Esophagus squamous epithelium (tissue), 5 donors: ENCODE data around the gene C16orf54. TPM values are rescaled to one million over a fixed set of nuclear protein-coding genes. Genes with fewer than 3 reads are reported as not detected.
"Not testable (repeated sequence)": the region's sequence is repeated elsewhere in the genome, so short reads cannot be mapped to it uniquely, and the experiment has no call there.

Experiments used
- DNase-seq: peaks from one replicate; lab custom pipeline; 2025; lab: John Stamatoyannopoulos, UW
- H3K27ac ChIP-seq, 4 donors: fragments of 200-600 bp; sonication (generic); one replicate each; pipeline ENCODE4 v1.5.1; 2016 to 2019; ENCODE audit warnings: mild to moderate bottlenecking in 1 of 4
- H3K27me3 ChIP-seq, 4 donors: fragments of 200-600 bp; sonication (generic); 1 replicate in 3 of 4; 2 replicates in 1 of 4; pipeline versions ENCODE4 v1.5.1 to v1.6.0; 2017 to 2021; ENCODE audit warnings: antibody characterized with exemption in 1 of 4
- H3K36me3 ChIP-seq, 3 donors: fragments of 200-600 bp; sonication (generic); one replicate each; pipeline ENCODE4 v1.5.1; 2016 to 2019
- H3K4me1 ChIP-seq, 3 donors: fragments of 200-600 bp; sonication (generic); one replicate each; pipeline ENCODE4 v1.5.1; 2017 to 2019
- H3K4me3 ChIP-seq, 4 donors: fragments of 200-600 bp; sonication (generic); 1 replicate in 3 of 4; 2 replicates in 1 of 4; pipeline ENCODE4 v1.5.1; 2016 to 2019; ENCODE audit warnings: mild to moderate bottlenecking in 2 of 4, moderate library complexity in 1 of 4
- H3K9me3 ChIP-seq, 3 donors: fragments of 200-600 bp; sonication (generic); one replicate each; pipeline ENCODE4 v1.5.1; 2016 to 2019
- CTCF ChIP-seq, 6 experiments: fragments of 450-650 bp in 4 of 6; fragments of 200-600 bp in 2 of 6; sonication (generic) in 2 of 6; IDR thresholded peaks; one replicate each; pipeline ENCODE4 v1.5.1; 2016 to 2019; ENCODE audit warnings: antibody characterized with exemption in 6 of 6, mild to moderate bottlenecking in 4 of 6, moderate library complexity in 4 of 6
- POLR2A ChIP-seq, 4 donors: fragments of 450-650 bp; IDR thresholded peaks; one replicate each; pipeline ENCODE4 v1.6.1; 2017; ENCODE audit warnings: antibody characterized with exemption in 4 of 4, mild to moderate bottlenecking in 4 of 4, moderate library complexity in 3 of 4
- WGBS, 2 donors: methylation state at CpG; one replicate each; pipeline ENCODE4 v1.1.5; 2018; 5-methylcytosine and 5-hydroxymethylcytosine counted together
- intact Hi-C: fragments of 100-400 bp; cut with DNase I; formaldehyde crosslinking; loops from one replicate; pipeline ENCODE4 v1.15.0; 2022
- total RNA-seq, 4 donors: library from RNA; depleted of rRNA; stranded (reverse); fragments of >200 nt; gene quantifications; one replicate each; pipeline ENCODE4 v1.1.0, GENCODE V29; 2016
- donor health status: DM: yes; HTN: yes; CAD: no.

Gene C16orf54
- total RNA-seq, 4 donors from 2014 or later: 0.13 to 3.4 (median 1.6) TPM

- no peaks in the 10 kb centered on the region for H3K4me1 ChIP-seq
- TF ChIP-seq POLR2A (IDR thresholded peaks at IDR 0.05) (no peak), CTCF (IDR thresholded peaks at IDR 0.05) (no peak)
- intact Hi-C loops: no loop called here
- 60 to 66% methylated on average over 4 of the region's 4 CpGs for WGBS, 2 donors
- no peak overlapping the region for H3K4me3 ChIP-seq
- no peaks in the 10 kb centered on the region for H3K36me3 ChIP-seq
- H3K27ac ChIP-seq: no peak overlapping the region
- peaks cover 0 to 20% (median 0%) of the 10 kb centered on the region in 4 donors for H3K27me3 ChIP-seq
- DNase-seq: no peak
- H3K9me3 ChIP-seq: no peaks in the 10 kb centered on the region
These were observed 30.1 kb upstream of the C16orf54 start for GRCh38 chr16:29775742-29776408.

- DNase-seq: no peak
- H3K27ac ChIP-seq: no peak overlapping the region
- no peaks in the 10 kb centered on the region for H3K36me3 ChIP-seq
- no peak overlapping the region for H3K4me3 ChIP-seq
- TF ChIP-seq CTCF (IDR thresholded peaks at IDR 0.05) (no peak), POLR2A (IDR thresholded peaks at IDR 0.05) (no peak)
- H3K27me3 ChIP-seq: peaks cover 0 to 12% (median 0%) of the 10 kb centered on the region in 4 donors
- intact Hi-C loops: no loop called here
- no peaks in the 10 kb centered on the region for H3K4me1 ChIP-seq
- WGBS, 2 donors: 65 to 78% methylated on average over 4 to 5 of the region's 5 CpGs
- no peaks in the 10 kb centered on the region for H3K9me3 ChIP-seq
These were observed 28.9 kb upstream of the C16orf54 start for GRCh38 chr16:29774730-29775129.

GRCh38 chr16:29772330-29772729 lies 26.5 kb upstream of the C16orf54 start:
- H3K4me1 ChIP-seq, DNase-seq, H3K27me3 ChIP-seq, intact Hi-C loops, H3K27ac ChIP-seq, H3K4me3 ChIP-seq, H3K36me3 ChIP-seq, H3K9me3 ChIP-seq: not testable (repeated sequence)
- 63 to 81% methylated on average over 5 to 7 of the region's 7 CpGs for WGBS, 2 donors

- Histone ChIP-seq H3K36me3 (no peaks in the 10 kb centered on the region), H3K4me1 (peaks cover 0 to 2% (median 0%) of the 10 kb centered on the region in 3 donors), H3K9me3 (no peaks in the 10 kb centered on the region), H3K27ac (no peak overlapping the region), H3K4me3 (no peak overlapping the region), H3K27me3 (no peaks in the 10 kb centered on the region)
- 74 to 78% methylated on average over 7 of the region's 7 CpGs for WGBS, 2 donors
- TF ChIP-seq POLR2A (IDR thresholded peaks at IDR 0.05) (no peak), CTCF (IDR thresholded peaks at IDR 0.05) (no peak)
- intact Hi-C loops: no loop called here
- no peak for DNase-seq
These were observed 24.6 kb upstream of the C16orf54 start for GRCh38 chr16:29770250-29770929.

GRCh38 chr16:29769507-29769906 lies 23.7 kb upstream of the C16orf54 start:
- no peak overlapping the region for H3K27ac ChIP-seq
- no peak overlapping the region for H3K4me3 ChIP-seq
- H3K9me3 ChIP-seq: no peaks in the 10 kb centered on the region
- intact Hi-C loops: no loop called here
- H3K36me3 ChIP-seq: no peaks in the 10 kb centered on the region
- WGBS, 2 donors: 76 to 85% methylated on average over 2 of the region's 2 CpGs
- H3K4me1 ChIP-seq: peaks cover 0 to 4% (median 0%) of the 10 kb centered on the region in 3 donors
- TF ChIP-seq CTCF (IDR thresholded peaks at IDR 0.05) (no peak), POLR2A (IDR thresholded peaks at IDR 0.05) (no peak)
- no peak for DNase-seq
- H3K27me3 ChIP-seq: no peaks in the 10 kb centered on the region
